ENCODE data around the gene MRPL51.
"Not testable (repeated sequence)": the region's sequence is repeated elsewhere in the genome, so short reads cannot be mapped to it uniquely, and the experiment has no call there.

The MRPL51 gene

GRCh38 chr12:6488240-6488639, 4.8 kb downstream of the MRPL51 start:
- DNase-seq = no peak

- DNase-seq = no peak
Observed at GRCh38 chr12:6478416-6478815, 14.6 kb downstream of the MRPL51 start.

- DNase-seq = not testable (repeated sequence)
Observed at GRCh38 chr12:6477601-6478377, 15.3 kb downstream of the MRPL51 start.

- no peak for DNase-seq
Observed at GRCh38 chr12:6476489-6476888, 16.6 kb downstream of the MRPL51 start.

- DNase-seq = not testable (repeated sequence)
Observed at GRCh38 chr12:6475233-6475975, 17.7 kb downstream of the MRPL51 start.

GRCh38 chr12:6472491-6472890, 20.6 kb downstream of the MRPL51 start:
- no peak for DNase-seq

- peak in 1 of 5 experiments; percentile 57 for DNase-seq
Observed at GRCh38 chr12:6471989-6472360, 21.1 kb downstream of the MRPL51 start.

GRCh38 chr12:6470375-6471163, 22.5 kb downstream of the MRPL51 start, which contains the start of gene VAMP1:
Gene VAMP1 (minus strand): TSS chr12:6470677. CDS start chr12:6470531, 146 bp downstream.
- DNase-seq = peak; percentile 93 to 99 (median 97)

GRCh38 chr12:6469609-6470374, 23.3 kb downstream of the MRPL51 start:
- no peak for DNase-seq

GRCh38 chr12:6469092-6469491, 24.0 kb downstream of the MRPL51 start:
- DNase-seq = no peak

GRCh38 chr12:6468283-6468575, 24.8 kb downstream of the MRPL51 start:
- no peak for DNase-seq

- not testable (repeated sequence) for DNase-seq
Observed at GRCh38 chr12:6467571-6468282, 25.3 kb downstream of the MRPL51 start.

GRCh38 chr12:6466751-6467150, 26.3 kb downstream of the MRPL51 start:
- DNase-seq = not testable (repeated sequence)

GRCh38 chr12:6466184-6466573, 26.9 kb downstream of the MRPL51 start:
- DNase-seq = no peak

- DNase-seq = peak in 2 of 5 experiments; percentile 46 to 49
Observed at GRCh38 chr12:6465467-6466183, 27.4 kb downstream of the MRPL51 start.

GRCh38 chr12:6464531-6464930, 28.5 kb downstream of the MRPL51 start:
- no peak for DNase-seq

- DNase-seq = no peak
Observed at GRCh38 chr12:6463858-6464257, 29.2 kb downstream of the MRPL51 start.

- DNase-seq = no peak
Observed at GRCh38 chr12:6463216-6463615, 29.8 kb downstream of the MRPL51 start.

- DNase-seq = no peak
Observed at GRCh38 chr12:6462234-6462995, 30.6 kb downstream of the MRPL51 start.
